HTR-8/SVneo (cell line): Measurements from ENCODE around the gene PCDHGB7.
"Not testable (repeated sequence)": the region's sequence is repeated elsewhere in the genome, so short reads cannot be mapped to it uniquely, and the experiment has no call there.

ENCODE experiments used
- DNase-seq: peaks from one replicate; pipeline ENCODE4 v3.0.0; 2011; ENCODE audit warnings: low spot score, mixed read lengths; ENCODE audit not compliant: insufficient read length
- FAIRE-seq: peaks from 2 replicates; lab custom pipeline; 2011; peaks lifted over from hg19 to GRCh38; lab: Jason Lieb, UNC

PCDHGB7 gene

DNA sequence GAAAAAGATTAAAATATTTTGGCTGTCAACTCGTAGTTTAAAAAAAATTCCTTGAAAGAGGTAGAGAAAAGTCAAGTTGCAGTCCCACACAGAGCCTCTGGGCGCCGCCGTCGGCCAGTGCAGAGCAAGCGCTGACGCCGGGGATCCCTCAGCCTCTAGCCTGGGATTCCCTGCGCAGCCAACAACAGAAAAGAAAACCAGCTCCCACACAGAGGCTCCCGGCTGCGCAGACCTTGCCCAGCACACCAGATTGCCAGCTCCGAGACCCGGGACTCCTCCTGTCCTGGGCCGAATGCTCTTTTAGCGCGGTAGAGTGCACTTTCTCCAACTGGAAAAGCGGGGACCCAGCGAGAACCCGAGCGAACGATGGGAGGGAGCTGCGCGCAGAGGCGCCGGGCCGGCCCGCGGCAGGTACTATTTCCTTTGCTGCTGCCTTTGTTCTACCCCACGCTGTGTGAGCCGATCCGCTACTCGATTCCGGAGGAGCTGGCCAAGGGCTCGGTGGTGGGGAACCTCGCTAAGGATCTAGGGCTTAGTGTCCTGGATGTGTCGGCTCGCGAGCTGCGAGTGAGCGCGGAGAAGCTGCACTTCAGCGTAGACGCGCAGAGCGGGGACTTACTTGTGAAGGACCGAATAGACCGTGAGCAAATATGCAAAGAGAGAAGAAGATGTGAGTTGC, at the start of gene PCDHGB7:
PCDHGB7 (plus strand) TSS at position 184 of the 679 bp plus-strand sequence; CDS start at position 367, 183 bp downstream.
- DNase-seq, FAIRE-seq: not testable (repeated sequence)

GRCh38 chr5:141369994-141370848, 47.3 kb upstream of the PCDHGB7 start, which contains the start of gene PCDHGB3:
TSS of gene PCDHGB3 (plus strand) at chr5:141370242. CDS start at chr5:141370395, 153 bp downstream.
- DNase-seq: no peak
- FAIRE-seq: no peak

- no peak for FAIRE-seq
These were observed 45.7 kb upstream of the PCDHGB7 start for GRCh38 chr5:141371572-141372475.

DNA sequence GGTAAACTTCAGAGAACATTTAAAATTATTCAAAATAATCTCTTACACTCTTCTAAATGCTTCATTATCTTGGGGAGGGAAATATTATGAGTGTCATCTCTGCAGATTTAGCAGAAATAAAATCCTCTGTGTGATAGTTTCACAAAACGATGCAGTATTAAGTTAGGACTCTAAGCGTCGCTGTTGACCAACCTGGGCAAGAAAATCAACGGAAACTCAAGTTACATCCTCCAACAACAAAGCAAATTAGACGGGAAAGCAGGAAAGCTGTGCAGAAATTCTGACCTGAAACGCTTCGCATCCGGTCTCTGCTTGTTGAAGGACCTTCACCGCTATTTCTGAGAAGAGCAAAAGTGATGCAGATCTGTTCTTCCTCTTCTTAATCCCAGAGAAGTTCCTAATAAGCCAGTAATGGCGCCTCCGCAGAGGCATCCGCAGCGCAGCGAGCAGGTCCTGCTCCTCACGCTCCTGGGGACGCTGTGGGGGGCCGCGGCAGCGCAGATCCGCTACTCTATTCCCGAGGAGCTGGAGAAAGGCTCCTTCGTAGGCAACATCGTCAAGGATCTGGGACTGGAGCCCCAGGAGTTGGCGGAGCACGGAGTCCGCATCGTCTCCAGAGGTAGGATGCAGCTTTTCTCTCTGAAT, 43.7 kb upstream of the PCDHGB7 start, which contains the start of gene PCDHGA6:
PCDHGA6 (plus strand) TSS at position 219 of the 645 bp plus-strand sequence; CDS start at position 412, 193 bp downstream.
- FAIRE-seq (no peak), DNase-seq (peak; percentile 41)

More at GRCh38 chr5:141371572-141372475, 45.7 kb upstream of the PCDHGB7 start:
- DNase-seq: no peak

DNA sequence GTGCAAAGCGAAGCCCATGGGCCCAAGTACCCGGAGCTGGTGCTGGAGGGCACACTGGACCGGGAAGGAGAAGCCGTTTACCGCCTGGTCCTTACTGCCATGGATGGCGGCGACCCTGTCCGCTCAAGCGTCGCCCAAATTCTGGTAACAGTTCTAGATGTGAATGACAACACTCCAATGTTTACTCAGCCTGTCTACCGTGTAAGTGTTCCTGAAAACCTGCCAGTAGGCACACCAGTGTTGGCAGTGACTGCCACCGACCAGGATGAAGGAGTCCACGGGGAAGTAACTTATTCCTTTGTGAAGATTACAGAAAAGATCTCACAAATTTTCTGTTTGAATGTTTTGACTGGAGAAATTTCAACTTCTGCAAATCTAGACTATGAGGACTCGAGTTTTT, 42.9 kb upstream of the PCDHGB7 start:
- DNase-seq: no peak
- FAIRE-seq: no peak

- not testable (repeated sequence) for FAIRE-seq, DNase-seq
These were observed 41.9 kb upstream of the PCDHGB7 start for GRCh38 chr5:141375444-141376155.

GRCh38 chr5:141382469-141383294, 34.8 kb upstream of the PCDHGB7 start, which contains the start of gene PCDHGA7:
TSS of gene PCDHGA7 (plus strand) at chr5:141382742. CDS start at chr5:141382900, 158 bp downstream.
- FAIRE-seq: no peak
- peak; percentile 14 for DNase-seq

DNA sequence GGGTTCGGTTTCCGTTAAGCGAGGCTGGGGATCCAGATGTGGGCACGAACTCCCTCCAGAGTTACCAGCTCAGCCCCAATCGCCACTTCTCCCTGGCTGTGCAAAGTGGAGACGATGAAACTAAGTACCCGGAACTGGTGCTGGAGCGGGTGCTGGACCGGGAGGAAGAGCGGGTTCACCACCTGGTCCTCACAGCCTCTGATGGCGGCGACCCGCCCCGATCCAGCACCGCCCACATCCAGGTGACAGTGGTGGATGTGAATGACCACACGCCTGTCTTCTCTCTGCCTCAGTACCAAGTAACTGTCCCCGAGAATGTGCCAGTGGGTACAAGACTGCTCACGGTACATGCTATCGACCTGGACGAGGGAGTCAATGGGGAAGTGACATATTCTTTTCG, 34.1 kb upstream of the PCDHGB7 start:
- DNase-seq (no peak), FAIRE-seq (no peak)

DNA sequence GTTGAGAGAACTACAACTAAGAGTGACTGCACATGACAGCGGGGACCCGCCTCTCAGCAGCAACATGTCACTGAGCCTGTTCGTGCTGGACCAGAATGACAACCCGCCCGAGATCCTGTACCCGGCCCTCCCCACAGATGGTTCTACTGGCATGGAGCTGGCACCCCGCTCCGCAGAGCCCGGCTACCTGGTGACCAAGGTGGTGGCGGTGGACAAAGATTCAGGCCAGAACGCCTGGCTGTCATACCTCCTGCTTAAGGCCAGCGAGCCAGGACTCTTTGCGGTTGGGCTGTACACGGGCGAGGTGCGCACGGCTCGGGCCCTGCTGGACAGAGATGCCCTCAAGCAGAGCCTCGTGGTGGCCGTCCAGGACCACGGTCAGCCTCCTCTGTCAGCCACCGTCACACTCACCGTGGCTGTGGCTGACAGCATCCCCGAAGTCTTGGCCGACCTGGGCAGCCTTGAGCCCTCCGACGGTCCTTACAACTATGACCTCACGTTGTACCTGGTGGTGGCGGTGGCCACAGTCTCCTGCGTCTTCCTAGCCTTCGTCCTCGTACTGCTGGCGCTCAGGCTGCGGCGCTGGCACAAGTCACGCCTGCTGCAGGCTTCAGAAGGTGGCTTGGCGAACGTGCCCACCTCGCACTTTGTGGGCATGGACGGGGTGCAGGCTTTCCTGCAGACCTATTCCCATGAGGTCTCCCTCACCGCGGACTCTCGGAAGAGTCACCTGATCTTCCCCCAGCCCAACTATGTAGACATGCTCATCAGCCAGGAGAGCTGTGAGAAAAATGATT, 32.8 kb upstream of the PCDHGB7 start:
- DNase-seq: no peak
- peak; percentile 20 for FAIRE-seq

DNA sequence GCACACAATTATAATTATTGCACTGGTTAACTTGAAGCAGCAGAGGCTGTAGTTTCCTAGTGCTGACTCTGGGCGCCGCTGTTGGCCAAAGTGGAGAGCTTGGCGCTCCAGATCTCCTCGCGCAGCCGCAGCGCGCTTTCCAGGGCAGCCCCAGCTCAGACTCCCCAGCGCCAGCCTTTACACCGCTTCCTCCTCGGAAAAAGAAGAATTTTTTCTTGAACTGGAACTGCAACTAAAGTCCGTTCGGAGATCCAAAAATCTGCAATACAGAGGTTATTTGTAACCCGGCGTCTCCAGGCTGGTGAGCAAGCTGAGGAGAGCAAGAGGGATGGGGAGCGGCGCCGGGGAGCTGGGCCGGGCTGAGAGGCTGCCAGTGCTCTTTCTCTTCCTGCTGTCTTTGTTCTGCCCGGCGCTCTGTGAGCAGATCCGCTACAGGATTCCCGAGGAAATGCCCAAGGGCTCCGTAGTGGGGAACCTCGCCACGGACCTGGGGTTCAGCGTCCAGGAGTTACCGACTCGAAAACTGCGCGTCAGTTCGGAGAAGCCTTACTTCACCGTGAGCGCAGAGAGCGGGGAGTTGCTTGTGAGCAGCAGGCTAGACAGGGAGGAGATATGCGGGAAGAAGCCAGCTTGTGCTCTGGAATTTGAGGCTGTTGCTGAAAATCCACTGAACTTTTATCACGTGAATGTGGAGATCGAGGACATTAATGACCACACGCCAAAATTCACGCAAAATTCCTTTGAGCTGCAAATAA, 29.7 kb upstream of the PCDHGB7 start, which contains the start of gene PCDHGB4:
PCDHGB4 (plus strand) TSS at position 142 of the 755 bp plus-strand sequence; CDS start at position 329, 187 bp downstream.
- FAIRE-seq (peak; percentile 93), DNase-seq (peak; percentile 34)

GRCh38 chr5:141388661-141389060, 28.8 kb upstream of the PCDHGB7 start:
- DNase-seq (no peak), FAIRE-seq (no peak)

- no peak for FAIRE-seq
- no peak for DNase-seq
These were observed 28.1 kb upstream of the PCDHGB7 start for GRCh38 chr5:141389153-141390042.

DNA sequence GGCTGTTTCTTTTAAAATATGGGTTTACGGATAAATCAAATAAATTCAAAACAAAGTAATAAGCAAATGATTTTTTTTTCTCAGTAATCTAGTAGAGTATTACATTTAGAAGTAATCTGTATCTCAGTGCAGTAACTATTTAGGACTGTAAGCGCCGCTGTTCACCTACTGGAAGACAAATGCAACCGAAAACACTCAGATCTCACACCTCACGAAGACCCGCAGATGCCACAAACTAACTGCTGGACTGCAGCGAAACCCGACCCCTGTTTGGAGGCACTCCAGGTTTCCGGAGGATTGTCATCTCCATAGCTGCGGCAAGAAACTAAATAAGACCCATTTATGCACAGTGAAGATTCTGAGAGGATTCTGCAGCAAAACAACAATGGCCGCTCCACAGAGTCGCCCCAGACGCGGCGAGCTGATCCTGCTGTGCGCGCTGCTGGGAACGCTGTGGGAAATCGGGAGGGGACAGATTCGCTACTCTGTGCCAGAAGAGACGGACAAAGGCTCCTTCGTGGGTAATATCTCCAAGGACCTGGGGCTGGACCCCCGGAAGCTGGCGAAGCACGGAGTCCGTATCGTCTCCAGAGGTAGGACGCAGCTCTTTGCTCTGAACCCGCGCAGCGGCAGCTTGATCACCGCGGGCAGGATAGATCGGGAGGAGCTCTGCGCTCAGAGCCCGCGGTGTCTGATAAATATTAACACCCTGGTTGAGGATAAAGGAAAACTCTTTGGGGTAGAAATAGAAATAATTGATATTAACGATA, 24.9 kb upstream of the PCDHGB7 start, which contains the start of gene PCDHGA8:
PCDHGA8 (plus strand) TSS at position 205 of the 770 bp plus-strand sequence; CDS start at position 386, 181 bp downstream.
- no peak for FAIRE-seq

DNA sequence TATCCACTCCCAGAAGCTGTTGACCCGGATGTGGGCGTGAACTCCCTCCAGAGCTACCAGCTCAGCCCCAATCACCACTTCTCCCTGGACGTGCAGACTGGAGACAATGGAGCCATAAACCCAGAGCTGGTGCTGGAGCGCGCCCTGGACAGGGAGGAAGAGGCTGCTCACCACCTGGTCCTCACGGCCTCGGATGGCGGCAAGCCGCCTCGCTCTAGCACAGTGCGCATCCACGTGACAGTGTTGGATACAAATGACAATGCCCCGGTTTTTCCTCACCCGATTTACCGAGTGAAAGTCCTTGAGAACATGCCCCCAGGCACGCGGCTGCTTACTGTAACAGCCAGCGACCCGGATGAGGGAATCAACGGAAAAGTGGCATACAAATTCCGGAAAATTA, 24.2 kb upstream of the PCDHGB7 start:
- no peak for DNase-seq
- FAIRE-seq: no peak

More for the DNA sequence above, 24.9 kb upstream of the PCDHGB7 start, which contains the start of gene PCDHGA8:
- no peak for DNase-seq
